H1 (cell line): ENCODE results near the gene PRPF6.

ENCODE experiments used
- CTCF ChIP-seq, 3 experiments: IDR thresholded peaks; 1 replicate in 2 of 3; 2 replicates in 1 of 3; pipeline versions ENCODE4 v1.5.1 to v1.6.1; 2011; ENCODE audit warnings: low read length in 3 of 3, mild to moderate bottlenecking in 3 of 3, inconsistent platforms in 2 of 3, low read depth in 1 of 3, moderate library complexity in 1 of 3; ENCODE audit not compliant: insufficient read depth in 1 of 3; ENCODE audit errors: control extremely low read depth in 1 of 3
- EGR1 ChIP-seq: IDR thresholded peaks from 2 replicates; pipeline ENCODE4 v1.6.1; 2011; ENCODE audit warnings: low read depth, low read length, borderline replicate concordance
- POLR2A ChIP-seq, 2 experiments: IDR thresholded peaks; 1 replicate in 1 of 2; 2 replicates in 1 of 2; pipeline ENCODE4 v1.6.1; 2011; ENCODE audit warnings: low read depth in 2 of 2, low read length in 2 of 2, mild to moderate bottlenecking in 2 of 2; ENCODE audit errors: control extremely low read depth in 1 of 2
- POLR2AphosphoS5 ChIP-seq: IDR thresholded peaks from 2 replicates; pipeline ENCODE4 v1.6.1; 2011; ENCODE audit warnings: low read depth, low read length
- USF2 ChIP-seq: IDR thresholded peaks from 2 replicates; pipeline ENCODE4 v1.6.1; 2011; ENCODE audit warnings: low read length, improper control_type of control experiment

GRCh38 chr20:64058536-64058935 is 77.6 kb downstream of the PRPF6 start:
- no peak for TF ChIP-seq POLR2AphosphoS5
- no peak for TF ChIP-seq POLR2A (IDR thresholded peaks at IDR 0.05; ENCODE audit: control extremely low read depth in 1 of 2, low read depth in 2 of 2, low read length in 2 of 2)
- TF ChIP-seq CTCF (IDR thresholded peaks at IDR 0.05; ENCODE audit: control extremely low read depth in 1 of 3, insufficient read depth in 1 of 3, low read depth in 1 of 3, low read length in 3 of 3), result no peak
- TF ChIP-seq EGR1, result no peak
- TF ChIP-seq USF2, result no peak
